Non-pigmented ciliary epithelial cell (primary cell): ENCODE measurements around the gene PAPPA2.

Experiments used
- DNase-seq: peaks from one replicate; pipeline ENCODE4 v3.0.0-alpha.2; 2010; ENCODE audit warnings: low read depth

Gene PAPPA2

DNA sequence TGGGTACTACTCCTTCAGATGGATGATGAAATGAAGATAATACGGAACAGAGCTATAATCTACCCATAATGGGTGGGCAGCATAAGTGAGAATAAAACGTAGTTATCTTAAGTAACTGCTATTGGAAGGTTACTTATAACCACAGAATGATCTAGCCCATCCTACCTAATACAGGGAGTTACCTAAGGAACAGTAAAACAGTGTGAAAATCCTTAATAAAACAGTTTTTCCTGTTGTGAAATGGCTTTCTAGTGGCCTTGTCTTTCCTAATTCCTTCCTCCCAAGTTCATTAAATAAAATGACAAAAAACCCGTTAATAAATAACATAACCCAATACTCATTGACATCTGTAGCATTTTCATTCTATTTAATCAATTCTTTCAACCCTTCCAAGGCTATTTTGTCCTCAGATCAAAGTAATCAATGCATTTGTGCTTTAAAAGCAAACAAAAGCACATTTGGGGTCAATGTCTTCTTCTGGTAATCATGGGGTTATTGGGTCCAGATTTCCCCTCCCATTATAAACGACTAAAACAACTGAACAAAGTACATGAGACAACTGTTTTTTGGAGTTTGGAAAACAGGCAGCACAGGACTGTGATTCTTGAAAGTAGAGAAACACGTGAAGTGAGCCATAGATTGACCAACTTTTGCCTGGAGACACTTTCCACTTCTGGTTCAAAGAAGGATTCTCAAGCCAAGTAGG, 42.0 kb downstream of the PAPPA2 start:
- DNase-seq, result no peak

DNA sequence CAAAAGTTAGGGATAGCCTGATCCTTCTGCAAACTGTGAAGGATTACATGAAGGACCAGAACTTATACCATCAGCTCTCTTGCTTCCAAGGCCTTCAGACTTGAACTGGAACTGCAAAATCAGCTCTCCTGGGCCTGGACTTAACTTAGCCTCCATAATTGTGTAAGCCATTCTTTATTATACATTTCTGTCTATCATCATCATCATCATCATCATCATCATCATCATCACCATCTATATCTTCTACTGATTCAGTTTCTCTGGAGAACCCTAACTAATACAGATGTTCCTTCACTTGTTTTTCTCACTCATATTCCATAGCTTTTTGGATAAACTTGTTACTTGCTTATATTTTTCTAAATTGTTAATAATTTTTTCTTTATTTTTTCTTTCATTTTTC, 50.0 kb downstream of the PAPPA2 start:
- DNase-seq, result no peak

DNA sequence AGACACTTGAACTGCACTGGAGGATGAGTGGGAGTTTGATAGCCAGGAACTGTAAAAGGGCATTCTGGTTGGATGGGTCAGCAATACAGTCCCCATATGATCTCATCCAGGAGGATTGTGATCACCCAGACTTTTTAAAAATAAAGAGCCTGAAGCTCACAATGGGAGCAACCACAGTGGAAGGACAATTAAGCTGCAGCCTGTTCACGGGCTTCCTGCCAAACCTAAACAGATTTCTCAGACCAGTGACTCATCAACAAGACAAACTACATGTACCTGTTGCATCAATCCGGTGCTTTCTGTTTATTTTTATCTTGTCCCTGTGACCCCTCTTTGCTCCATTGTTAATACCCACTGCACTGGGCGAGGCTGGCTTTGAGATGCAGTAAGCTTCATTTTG, 52.3 kb downstream of the PAPPA2 start:
- DNase-seq, result peak; percentile 62

DNA sequence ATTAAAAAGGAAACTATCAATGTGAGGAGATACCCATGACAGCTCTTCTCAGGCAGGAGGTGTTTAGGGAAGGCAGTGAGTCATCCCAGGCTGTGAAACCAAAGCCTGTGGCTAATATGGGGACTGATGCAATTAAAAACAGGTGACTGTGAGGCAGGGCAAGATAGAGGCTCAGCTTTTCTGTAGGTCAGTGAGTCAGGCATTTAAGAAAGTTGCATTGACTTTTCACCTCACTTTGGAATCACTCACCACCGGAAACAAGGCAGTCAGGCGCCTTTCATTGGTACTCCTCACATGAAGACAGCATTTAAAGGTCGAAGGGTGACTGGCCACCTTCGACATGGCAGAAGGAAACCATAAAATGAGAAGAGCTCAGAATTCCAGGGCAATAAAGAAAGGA, 54.5 kb downstream of the PAPPA2 start:
- peak; percentile 26 for DNase-seq

DNA sequence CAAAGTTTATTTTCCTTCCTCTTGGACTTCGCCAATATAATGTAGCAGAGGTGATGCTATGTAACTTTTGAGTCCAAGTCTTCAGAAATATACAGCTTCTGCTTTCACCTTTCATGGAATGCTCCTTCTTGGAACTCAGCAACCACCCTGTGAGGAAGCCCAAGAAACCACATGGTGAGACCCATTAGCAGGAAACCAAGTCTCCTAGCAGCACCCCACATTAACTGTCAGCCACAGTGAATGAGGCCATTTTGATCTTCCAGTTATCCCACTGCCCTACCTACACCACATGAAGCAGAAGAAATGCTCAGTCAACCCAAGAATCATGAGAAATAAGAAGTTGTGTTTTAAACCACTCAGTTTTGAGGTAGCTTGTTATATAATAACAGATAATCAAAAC, 58.2 kb downstream of the PAPPA2 start:
- DNase-seq, result no peak

DNA sequence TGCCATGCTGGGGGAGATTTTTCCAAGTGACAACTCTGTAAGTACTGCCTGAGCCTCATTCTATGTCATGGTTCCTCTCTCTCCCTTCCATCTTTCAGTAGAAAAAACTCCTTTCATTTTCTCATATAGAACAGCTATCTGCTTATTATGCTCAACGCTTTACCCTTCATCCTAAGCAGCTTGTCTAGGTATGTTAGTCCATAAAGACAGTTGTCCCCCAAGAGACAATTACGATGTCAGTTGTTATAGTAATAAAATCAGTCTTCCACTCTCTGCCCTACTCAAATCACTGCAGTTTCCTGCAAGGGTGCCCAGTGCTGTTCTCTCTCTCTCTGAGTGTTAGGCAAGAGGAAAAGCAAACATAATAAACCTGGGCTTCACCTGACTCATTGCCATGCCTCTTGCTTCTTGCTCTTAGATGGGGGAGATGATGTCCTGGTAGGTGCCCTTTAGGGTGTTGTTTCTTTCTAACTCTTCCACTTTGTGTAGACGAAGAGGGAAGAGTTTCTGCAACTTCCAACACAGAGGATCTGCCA, 59.4 kb downstream of the PAPPA2 start:
- no peak for DNase-seq

DNA sequence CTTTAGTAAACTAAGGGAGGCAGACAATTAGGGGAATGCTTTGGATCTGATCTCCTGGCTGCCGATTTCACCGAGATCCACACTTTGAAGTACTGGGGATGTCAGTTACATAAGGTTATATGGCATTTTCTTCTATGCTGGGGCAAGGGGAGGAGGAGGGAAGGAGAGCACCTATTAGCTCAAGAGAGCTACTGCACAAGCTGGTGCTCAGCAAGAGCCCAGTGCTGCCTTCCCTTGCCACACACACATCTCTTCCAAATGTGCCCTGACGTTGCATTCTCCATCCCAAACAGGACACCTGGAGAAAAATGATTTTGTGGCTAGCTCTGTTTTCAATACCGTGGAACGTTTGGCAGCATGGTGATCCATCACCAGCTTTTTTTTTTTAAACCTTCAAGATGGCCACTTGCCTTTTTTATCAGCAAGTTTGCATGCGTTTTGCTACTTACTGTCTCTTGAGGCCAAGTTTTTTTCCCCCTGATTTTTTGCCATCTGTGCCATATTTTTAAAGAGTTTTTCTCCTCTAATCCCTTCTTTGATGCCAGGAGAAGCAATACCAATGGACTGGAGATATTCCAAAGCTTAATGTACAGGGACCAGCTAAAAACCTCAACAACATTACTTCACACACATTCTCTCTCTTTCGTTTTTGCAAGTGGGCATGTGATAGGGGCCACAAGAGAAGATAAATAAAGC, 66.6 kb downstream of the PAPPA2 start:
- no peak for DNase-seq

DNA sequence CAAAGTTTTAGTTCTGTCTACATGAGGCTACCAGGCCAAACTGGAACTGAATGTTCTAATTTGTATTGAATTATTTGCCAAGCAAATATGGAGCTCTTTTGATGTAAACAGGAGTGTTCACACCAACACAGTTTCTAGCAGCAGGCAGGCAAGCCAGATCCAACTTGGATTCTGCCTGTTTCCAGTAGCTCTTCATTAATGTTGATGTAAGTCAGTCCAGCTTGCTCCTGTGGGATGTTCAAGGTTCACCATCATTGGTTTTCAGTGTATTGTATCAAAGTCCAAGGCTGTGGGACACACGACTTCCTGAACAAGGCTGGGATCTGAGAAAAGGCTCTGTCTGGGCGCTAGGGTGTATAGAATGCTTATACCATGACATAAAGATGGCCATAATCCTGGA, 68.1 kb downstream of the PAPPA2 start:
- DNase-seq, result no peak

DNA sequence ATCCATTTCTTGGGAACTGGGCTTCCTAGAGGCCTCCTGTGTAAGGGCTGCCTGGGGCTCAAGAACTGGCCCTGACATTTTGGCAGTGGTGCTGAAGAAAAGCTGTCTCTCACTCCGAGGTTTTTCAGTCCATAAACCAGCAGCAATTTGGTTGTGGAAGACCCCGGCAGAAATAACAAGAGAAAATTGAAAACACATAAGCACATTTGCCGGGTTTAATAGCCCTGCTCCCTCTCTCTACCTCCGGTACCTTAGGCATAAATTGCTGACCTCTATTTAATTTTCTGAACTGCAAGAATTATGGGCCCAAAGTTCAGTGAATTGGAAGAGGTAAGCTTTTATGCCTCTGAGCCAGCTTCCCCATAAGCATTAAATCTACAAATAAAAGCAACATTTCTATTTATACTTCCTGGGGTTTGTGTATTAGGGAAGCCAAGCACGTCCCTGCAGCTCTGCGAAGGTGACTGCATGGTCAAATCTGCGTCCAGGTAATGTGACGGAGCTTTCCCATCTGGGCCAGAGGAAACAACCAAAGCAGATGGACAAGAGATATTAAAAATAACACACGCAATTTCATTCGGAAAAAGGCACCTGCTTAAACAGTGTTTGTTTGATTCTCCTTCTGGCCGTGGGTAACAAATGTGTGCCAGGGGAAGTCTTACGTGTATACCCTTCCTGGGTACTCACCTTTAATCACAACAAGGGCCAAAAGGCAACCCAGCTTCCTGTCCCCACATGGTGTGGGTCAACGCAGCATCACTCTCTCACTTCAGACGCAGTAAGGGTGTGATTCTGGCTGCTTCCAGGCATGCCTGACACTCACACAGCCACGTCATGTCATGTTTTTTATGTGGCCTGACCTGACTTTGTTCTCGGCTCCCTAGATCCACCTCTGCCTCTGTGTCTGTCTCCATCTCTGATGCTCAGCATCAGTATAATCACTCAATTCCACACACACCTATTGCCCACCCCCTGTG, 69.2 kb downstream of the PAPPA2 start:
- DNase-seq, result no peak

DNA sequence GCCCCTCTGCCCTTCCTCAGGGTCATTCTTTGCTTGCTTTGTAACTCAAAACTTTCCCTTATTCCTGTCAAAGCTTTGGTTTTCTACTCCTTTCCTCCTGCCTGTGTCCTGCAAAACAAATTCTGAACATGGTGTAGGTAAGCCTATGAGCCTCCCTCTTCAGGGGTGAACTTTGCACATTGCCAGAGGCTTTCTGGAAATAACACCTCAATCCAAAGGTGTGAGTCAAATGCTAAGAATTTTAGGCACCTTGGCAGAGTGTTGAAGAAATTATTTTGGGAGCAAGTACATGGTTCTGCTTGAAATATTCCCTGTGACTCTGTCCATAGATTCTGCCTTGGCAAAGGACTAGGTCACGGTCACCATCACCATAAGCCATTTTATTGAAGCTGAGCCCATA, 70.0 kb downstream of the PAPPA2 start:
- no peak for DNase-seq

DNA sequence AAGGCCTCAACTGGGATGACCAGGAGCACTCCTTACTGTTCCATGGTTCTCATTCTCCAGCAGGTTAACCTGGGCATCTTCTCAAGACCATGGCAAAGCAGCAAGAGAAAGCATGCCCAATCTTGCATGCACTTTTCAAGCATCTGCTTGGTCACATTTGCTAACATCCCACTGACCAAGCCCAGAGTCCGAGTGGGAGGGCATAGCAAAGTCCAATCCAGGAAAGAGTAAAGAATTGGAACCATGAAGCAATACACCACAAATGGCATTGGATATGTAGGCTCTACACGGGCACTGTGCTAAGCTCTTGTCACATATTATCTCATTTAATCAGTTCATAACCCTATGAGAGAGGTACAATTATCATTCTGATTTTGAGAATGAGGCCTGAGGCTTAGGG, 73.6 kb downstream of the PAPPA2 start:
- DNase-seq, result no peak

DNA sequence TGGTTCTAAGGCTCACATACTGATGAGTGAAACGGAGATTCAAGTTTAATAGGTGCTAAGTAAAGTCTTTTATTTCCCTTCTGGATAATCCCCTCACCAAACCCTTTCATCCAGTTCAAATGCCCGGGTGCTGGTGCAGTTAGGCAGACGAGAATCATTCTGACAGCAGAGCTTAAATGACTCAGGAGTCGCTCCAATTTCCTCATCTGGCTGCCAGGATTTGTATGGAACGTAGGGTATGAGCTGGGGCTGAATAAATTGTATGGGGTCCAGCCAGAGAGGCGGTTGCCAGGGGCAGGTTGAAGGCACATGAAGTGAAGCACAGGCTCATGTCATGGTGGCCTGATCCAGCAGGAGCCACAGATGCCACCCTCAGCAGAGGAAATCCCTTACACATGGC, 76.0 kb downstream of the PAPPA2 start:
- DNase-seq, result peak; percentile 11

DNA sequence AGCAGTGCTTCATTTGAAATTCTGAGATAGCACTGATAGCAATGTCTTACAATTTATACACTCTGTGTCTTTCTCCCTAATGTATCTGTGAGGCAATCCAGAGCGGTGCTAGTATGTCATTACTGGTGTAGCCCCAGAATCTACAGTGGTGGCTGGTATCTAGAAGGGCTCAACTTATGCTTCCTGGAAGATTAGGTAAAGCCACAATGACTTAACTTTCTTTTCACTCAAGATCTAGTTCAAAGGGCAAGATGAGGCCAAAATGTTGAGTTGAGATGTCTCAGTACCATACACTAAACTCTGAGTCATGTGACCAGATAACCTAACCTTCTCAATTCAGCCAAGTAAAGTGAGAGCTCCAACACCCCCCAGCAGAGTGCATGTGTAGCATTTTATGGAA, 77.5 kb downstream of the PAPPA2 start:
- no peak for DNase-seq

DNA sequence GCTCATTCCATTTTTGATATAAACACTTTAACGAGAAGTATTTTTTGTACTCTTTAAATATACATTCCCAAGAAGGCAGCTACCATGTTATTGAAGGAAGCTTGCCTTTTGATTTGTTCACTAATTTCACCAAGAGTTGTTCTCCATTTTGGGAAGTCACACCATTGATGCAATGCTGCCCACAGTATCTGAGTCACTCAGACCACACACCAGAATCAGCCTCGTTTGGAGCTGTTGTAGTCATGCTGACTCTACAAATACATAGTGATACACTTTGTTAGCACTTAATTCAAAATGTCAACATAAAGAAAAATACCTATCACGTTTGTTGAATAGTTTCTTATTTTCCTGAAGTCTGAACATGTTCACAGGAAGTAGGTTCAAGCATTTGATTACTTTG, 78.7 kb downstream of the PAPPA2 start:
- DNase-seq, result peak; percentile 10

DNA sequence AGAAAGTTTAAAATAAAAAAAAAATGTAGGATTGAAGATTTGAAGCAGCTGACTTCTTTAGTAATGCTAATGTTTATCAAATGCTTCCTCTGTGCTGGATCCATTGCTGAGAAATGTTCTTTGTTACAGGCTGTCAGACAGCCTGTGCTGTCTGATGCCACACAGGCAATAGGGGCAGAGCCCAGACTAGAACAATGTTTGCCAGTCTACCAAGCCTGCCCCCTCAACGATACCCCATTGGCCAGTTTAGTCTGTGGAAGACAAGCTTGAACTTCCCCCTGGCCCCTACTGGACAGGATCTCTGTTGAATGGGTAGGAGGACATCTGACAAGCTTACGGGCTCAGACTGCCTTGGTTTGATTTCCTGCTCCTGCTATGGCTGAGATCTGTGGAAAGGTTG, 79.4 kb downstream of the PAPPA2 start:
- DNase-seq, result no peak

DNA sequence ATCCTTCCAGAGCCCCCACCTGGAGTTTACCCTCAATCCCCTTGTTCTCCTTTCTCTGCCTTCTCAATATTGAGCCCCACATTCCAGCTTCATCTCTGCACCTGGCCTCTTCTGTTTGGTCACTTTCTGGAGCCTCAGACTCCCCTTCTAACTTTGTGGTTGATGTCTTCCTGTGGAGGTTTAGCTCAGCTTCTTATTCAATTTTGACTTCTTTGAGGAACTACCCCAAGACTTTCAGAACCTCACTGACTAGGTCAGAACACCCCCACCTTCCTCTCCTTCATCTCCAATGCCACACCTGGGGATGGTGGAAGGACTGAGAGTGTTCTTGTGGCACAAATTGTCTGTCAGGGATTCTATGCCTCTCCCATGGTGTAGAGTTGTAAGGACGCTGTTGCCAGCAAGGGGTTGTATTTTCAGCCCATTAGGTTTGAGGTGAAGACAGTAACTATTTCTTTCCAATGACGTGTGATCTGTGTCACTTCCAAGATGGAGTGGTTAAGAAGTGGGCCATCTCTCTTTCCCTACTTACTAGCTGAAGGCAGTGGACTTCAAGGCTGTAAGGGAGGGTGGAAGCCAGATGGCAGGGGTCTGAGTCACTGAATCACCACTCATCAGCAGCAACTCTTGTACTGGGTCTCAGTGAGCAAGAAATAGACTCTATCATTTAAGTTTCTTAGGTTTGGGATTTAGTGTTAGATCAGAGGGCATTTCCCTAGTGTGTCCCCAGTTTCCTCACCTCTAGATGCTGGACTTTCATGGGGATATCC, 80.6 kb downstream of the PAPPA2 start:
- DNase-seq, result no peak

DNA sequence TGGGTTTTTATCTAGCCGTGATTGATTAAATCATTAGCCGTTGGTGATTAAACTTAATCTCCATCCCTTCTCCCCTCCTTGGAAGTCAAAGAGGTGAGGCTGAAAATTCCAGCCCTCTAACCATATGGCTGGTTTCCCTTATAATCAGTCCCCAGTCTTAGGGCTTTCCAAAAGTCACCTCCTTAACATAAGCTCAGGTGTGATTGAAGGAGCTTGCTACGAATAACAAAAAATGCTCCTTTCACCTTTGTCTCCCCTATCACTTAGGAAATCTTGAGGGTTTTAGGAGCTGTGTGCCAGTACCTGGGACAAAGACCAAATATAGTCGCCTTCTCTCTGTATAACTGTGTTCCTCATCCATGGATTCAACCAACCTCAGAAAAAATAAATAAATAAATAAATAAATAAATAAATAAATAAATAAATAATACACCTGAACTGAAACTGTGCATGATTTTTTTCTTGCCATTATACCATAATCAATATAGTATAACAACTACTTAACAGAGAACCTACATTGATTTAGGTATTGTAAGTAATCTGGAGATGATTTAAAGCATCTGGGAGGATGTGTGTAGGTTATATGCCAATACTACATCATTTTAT, 82.2 kb downstream of the PAPPA2 start:
- DNase-seq, result no peak

DNA sequence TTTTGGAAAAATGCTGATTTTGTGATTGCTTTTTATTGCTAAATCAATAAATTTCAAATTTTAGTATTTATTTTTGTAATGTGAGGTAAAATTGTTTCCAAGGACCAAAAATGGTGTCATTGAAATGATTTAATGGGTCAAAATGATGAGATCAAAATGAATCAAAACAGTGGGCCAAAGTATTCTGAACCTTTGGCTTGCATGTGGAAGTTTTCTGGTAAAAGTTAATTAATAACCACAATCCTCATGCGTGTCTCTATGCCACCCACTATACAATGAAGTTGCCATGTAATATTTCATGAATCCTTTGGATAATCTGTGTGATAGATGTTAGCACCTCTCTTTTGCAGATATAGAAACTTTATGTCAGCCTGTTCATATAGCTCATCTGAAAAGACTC, 83.8 kb downstream of the PAPPA2 start:
- no peak for DNase-seq

DNA sequence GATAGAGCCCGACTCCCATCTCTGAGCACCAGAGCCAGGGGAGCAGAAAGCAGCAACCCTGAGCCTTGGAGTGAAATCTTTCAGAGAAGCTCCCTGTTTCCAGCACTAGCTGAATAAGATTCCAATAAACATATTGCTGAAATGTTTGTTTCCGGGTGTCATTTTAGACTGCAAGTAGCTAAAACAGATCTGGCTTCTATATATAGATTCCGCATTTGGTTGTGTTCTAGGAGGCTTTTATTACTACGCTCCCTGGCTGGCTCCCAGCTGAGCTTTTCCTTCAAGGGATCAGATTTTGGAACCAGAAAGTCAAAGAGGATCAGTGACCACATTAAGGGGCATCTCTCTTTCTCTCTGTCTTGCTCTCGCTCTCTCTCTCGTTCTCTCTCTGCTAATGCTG, 88.2 kb downstream of the PAPPA2 start:
- no peak for DNase-seq

DNA sequence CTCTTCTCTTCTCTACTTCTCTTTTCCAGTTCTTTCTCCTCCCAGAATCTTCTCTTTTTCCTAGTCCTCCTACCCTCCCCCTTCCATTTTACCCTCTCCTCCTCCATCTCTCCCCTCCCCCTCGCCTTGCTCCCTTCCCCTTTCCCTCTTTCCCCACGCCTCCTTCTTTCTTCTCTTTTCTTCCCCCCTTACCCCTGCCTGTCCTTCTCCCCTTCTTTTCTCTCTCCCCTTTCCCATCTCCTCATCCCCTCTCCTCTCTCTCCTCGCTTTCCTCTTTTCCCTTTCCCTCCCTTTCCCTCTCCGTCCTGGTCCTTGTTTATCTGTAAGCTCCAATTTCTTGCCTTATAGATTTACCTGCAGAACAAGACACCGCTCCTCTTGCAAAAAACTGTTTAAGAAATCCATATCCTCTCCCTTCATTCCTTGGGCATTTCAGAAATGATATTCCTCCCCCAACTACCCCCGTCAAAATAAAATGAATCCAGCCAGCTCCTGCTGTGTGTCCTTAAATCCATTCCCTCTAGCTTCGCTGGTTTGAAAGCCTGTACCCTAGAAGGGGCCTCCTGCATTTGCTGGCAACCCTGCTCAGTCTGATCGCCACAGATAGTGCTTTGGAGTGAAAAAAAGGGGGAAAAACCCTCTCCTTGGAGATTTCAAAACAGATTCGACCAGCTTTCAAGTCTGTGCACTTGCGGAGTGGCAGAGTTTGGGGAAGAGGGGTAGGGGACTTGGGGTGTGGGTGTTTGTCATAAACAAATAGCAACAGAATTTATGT, 89.4 kb downstream of the PAPPA2 start:
- no peak for DNase-seq

DNA sequence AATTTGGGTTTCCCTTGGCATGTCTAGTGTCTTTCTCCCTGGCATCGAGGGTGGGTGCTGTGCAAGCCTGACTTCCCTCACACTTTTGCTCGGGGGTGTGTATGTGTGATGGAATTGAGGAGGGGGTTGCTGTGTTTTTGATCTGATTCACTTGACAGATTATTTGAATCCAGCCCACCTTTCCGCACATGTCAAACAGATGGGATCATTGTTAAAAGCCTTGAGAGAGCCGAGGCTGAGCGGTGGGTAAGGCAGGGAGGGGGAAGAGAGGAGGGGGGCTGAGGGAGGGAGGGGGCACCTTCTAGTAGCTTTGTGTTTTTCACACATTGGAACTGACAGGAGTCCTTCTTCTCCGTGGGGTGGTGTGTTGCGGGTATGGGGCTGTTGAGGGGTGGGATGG, 90.0 kb downstream of the PAPPA2 start:
- DNase-seq, result no peak
